ENCODE results near the gene AP1G2. TPM values are rescaled to one million over a fixed set of nuclear protein-coding genes. Genes with fewer than 3 reads are reported as not detected.

AP1G2 gene
- polyA plus RNA-seq, 2 of the 4 experiments (the other 2 are of a cell fraction): 80.6 to 83.7 TPM

GRCh38 chr14:23512156-23512555 is 55.4 kb downstream of the AP1G2 start:
- POLR2A ChIA-PET: no interaction called here
- H3K9me3 ChIP-seq: no peaks in the 10 kb centered on the region
- no peak for FAIRE-seq
- WGBS (ENCODE audit: missing lambda C conversion rate): 62% methylated on average over 13 of the region's 13 CpGs
- H3K4me3 ChIP-seq: no peak overlapping the region
- no peak for ATAC-seq
- no peaks in the 10 kb centered on the region for H3K4me1 ChIP-seq
- no peak overlapping the region for H3K4me2 ChIP-seq
- DNase-seq (ENCODE audit: low read depth in 1 of 2, low spot score in 1 of 2): no peak
- TF ChIP-seq MAFK (IDR thresholded peaks at IDR 0.05; ENCODE audit: partially characterized antibody): no peak
- no peak for TF ChIP-seq MAZ (IDR thresholded peaks at IDR 0.05; ENCODE audit: borderline replicate concordance, low read depth, low read length)
- TF ChIP-seq PBX3 (IDR thresholded peaks at IDR 0.05): no peak
- TF ChIP-seq MYC (IDR thresholded peaks at IDR 0.05; ENCODE audit: borderline replicate concordance, low read length): no peak
- TF ChIP-seq ELK1 (IDR thresholded peaks at IDR 0.05; ENCODE audit: low read depth, low read length): no peak
- TF ChIP-seq REST (IDR thresholded peaks at IDR 0.05): no peak
- TF ChIP-seq FOSL2 (IDR thresholded peaks at IDR 0.05): no peak
- no peak for TF ChIP-seq FOSL2 (CRISPR knock-in tag; IDR thresholded peaks at IDR 0.05)
- no peak for TF ChIP-seq NR3C1 (IDR thresholded peaks at IDR 0.05)
- no peak for TF ChIP-seq CHD2 (IDR thresholded peaks at IDR 0.05; ENCODE audit: low read length, partially characterized antibody)
- TF ChIP-seq BCL3 (IDR thresholded peaks at IDR 0.05): no peak
- no peak for TF ChIP-seq RAD21 (conservative IDR thresholded peaks at IDR 0.05 in 1 of 2, IDR thresholded peaks at IDR 0.05 in 1 of 2)
- no peak for TF ChIP-seq RFX5 (IDR thresholded peaks at IDR 0.05)
- no peak for TF ChIP-seq HDAC2 (IDR thresholded peaks at IDR 0.05)
- TF ChIP-seq RCOR1 (IDR thresholded peaks at IDR 0.05; ENCODE audit: low read depth, low read length): no peak
- no peak for TF ChIP-seq RARB (CRISPR knock-in tag; IDR thresholded peaks at IDR 0.05)
- no peak for TF ChIP-seq ATOH8 (CRISPR knock-in tag; IDR thresholded peaks at IDR 0.05; ENCODE audit: low read depth)
- TF ChIP-seq, protein P1, sequence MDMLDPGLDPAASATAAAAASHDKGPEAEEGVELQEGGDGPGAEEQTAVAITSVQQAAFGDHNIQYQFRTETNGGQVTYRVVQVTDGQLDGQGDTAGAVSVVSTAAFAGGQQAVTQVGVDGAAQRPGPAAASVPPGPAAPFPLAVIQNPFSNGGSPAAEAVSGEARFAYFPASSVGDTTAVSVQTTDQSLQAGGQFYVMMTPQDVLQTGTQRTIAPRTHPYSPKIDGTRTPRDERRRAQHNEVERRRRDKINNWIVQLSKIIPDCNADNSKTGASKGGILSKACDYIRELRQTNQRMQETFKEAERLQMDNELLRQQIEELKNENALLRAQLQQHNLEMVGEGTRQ (IDR thresholded peaks at IDR 0.05): no peak
- TF ChIP-seq PHF8 (IDR thresholded peaks at IDR 0.05; ENCODE audit: borderline replicate concordance, low read depth): no peak
- no peak for TF ChIP-seq POLR2A (IDR thresholded peaks at IDR 0.05; ENCODE audit: low read length)
- no peak for TF ChIP-seq EHF (CRISPR knock-in tag; IDR thresholded peaks at IDR 0.05)
- CTCF ChIA-PET: interaction anchor here (1.6 kb wide), 1 partner anchor 46 kb away, joined by 4 read pairs; no protein-coding TSS in a partner anchor
- no peak overlapping the region for H3K27ac ChIP-seq

Other genes with a start within 250 kb of the AP1G2 start
- 197 and 234 TPM in 2 replicates for gene PABPN1, start 246.3 kb downstream of the AP1G2 start, polyA plus RNA-seq (2011; rRNA removed)
- 148 to 158 TPM (median 157 TPM) in 3 replicates for gene PABPN1, start 246.3 kb downstream of the AP1G2 start, polyA plus RNA-seq (2017; fragmentation: RNase III; extraction: RNeasy Plus Mini Kit Qiagen cat#74134 plus additional on column Dnase treatment)
- 3.5 and 4.6 TPM in 2 replicates for gene SLC22A17, start 214.9 kb downstream of the AP1G2 start, polyA plus RNA-seq (2011; rRNA removed)
- 6.3 to 9.6 TPM (median 8.4 TPM) in 3 replicates for gene SLC22A17, start 214.9 kb downstream of the AP1G2 start, polyA plus RNA-seq (2017; fragmentation: RNase III; extraction: RNeasy Plus Mini Kit Qiagen cat#74134 plus additional on column Dnase treatment)
- not detected in 2 replicates for gene EFS, start 202.6 kb downstream of the AP1G2 start, polyA plus RNA-seq (2011; rRNA removed)
- not detected in 3 replicates for gene EFS, start 202.6 kb downstream of the AP1G2 start, polyA plus RNA-seq (2017; fragmentation: RNase III; extraction: RNeasy Plus Mini Kit Qiagen cat#74134 plus additional on column Dnase treatment)
- gene IL25, start 195.0 kb downstream of the AP1G2 start, polyA plus RNA-seq (2011; rRNA removed): not detected in 2 replicates
- not detected in 3 replicates for gene IL25, start 195.0 kb downstream of the AP1G2 start, polyA plus RNA-seq (2017; fragmentation: RNase III; extraction: RNeasy Plus Mini Kit Qiagen cat#74134 plus additional on column Dnase treatment)
- gene CMTM5, start 190.7 kb downstream of the AP1G2 start, polyA plus RNA-seq (2011; rRNA removed): not detected in 2 replicates
- not detected in 3 replicates for gene CMTM5, start 190.7 kb downstream of the AP1G2 start, polyA plus RNA-seq (2017; fragmentation: RNase III; extraction: RNeasy Plus Mini Kit Qiagen cat#74134 plus additional on column Dnase treatment)
- not detected in 2 replicates for gene MYH6, start 159.5 kb downstream of the AP1G2 start, polyA plus RNA-seq (2011; rRNA removed)
- not detected in 3 replicates for gene MYH6, start 159.5 kb downstream of the AP1G2 start, polyA plus RNA-seq (2017; fragmentation: RNase III; extraction: RNeasy Plus Mini Kit Qiagen cat#74134 plus additional on column Dnase treatment)
- gene MYH7, start 132.1 kb downstream of the AP1G2 start, polyA plus RNA-seq (2011; rRNA removed): not detected in 2 replicates
- not detected in 3 replicates for gene MYH7, start 132.1 kb downstream of the AP1G2 start, polyA plus RNA-seq (2017; fragmentation: RNase III; extraction: RNeasy Plus Mini Kit Qiagen cat#74134 plus additional on column Dnase treatment)
- gene NGDN, start 98.1 kb downstream of the AP1G2 start, polyA plus RNA-seq (2011; rRNA removed): 99.5 and 108 TPM in 2 replicates
- 62.9 to 68.3 TPM (median 63.5 TPM) in 3 replicates for gene NGDN, start 98.1 kb downstream of the AP1G2 start, polyA plus RNA-seq (2017; fragmentation: RNase III; extraction: RNeasy Plus Mini Kit Qiagen cat#74134 plus additional on column Dnase treatment)
- 0.34 and 0.66 TPM in 2 replicates for gene ZFHX2, start 16.0 kb downstream of the AP1G2 start, polyA plus RNA-seq (2011; rRNA removed)
- 0.88 to 1.3 TPM (median 1.1 TPM) in 3 replicates for gene ZFHX2, start 16.0 kb downstream of the AP1G2 start, polyA plus RNA-seq (2017; fragmentation: RNase III; extraction: RNeasy Plus Mini Kit Qiagen cat#74134 plus additional on column Dnase treatment)
- 8.1 and 15.3 TPM in 2 replicates for gene THTPA, start 11.5 kb downstream of the AP1G2 start, polyA plus RNA-seq (2011; rRNA removed)
- gene THTPA, start 11.5 kb downstream of the AP1G2 start, polyA plus RNA-seq (2017; fragmentation: RNase III; extraction: RNeasy Plus Mini Kit Qiagen cat#74134 plus additional on column Dnase treatment): 21.0 to 24.0 TPM (median 23.9 TPM) in 3 replicates
- 0.03 and 0.05 TPM in 2 replicates for gene JPH4, start 11.0 kb upstream of the AP1G2 start, polyA plus RNA-seq (2011; rRNA removed)
- gene JPH4, start 11.0 kb upstream of the AP1G2 start, polyA plus RNA-seq (2017; fragmentation: RNase III; extraction: RNeasy Plus Mini Kit Qiagen cat#74134 plus additional on column Dnase treatment): 0.03 TPM in 1 of 3 replicates, not detected in the others
- gene DHRS2, start 68.6 kb upstream of the AP1G2 start, polyA plus RNA-seq (2011; rRNA removed): 8.6 and 10.7 TPM in 2 replicates
- gene DHRS2, start 68.6 kb upstream of the AP1G2 start, polyA plus RNA-seq (2017; fragmentation: RNase III; extraction: RNeasy Plus Mini Kit Qiagen cat#74134 plus additional on column Dnase treatment): 2.3 to 3.4 TPM (median 3.2 TPM) in 3 replicates

Measured in A549 (cell line).